ENCODE data around the gene VASN.
"Not testable (repeated sequence)": the region's sequence is repeated elsewhere in the genome, so short reads cannot be mapped to it uniquely, and the experiment has no call there.

Gene VASN

GRCh38 chr16:4386451-4386805 is 14.8 kb downstream of the VASN start:
- DNase-seq = no peak

- no peak for DNase-seq
These were observed 15.4 kb downstream of the VASN start for GRCh38 chr16:4386951-4387565.

- DNase-seq = no peak
These were observed 16.1 kb downstream of the VASN start for GRCh38 chr16:4387781-4388180.

GRCh38 chr16:4388271-4389021 is 16.8 kb downstream of the VASN start:
- DNase-seq = no peak

GRCh38 chr16:4389051-4389955 is 17.7 kb downstream of the VASN start:
- DNase-seq = no peak

GRCh38 chr16:4390266-4391260 is 18.9 kb downstream of the VASN start:
- DNase-seq = no peak

- no peak for DNase-seq
These were observed 20.2 kb downstream of the VASN start for GRCh38 chr16:4391631-4392381.

- no peak for DNase-seq
These were observed 21.0 kb downstream of the VASN start for GRCh38 chr16:4392382-4393239.

- no peak for DNase-seq
These were observed 21.6 kb downstream of the VASN start for GRCh38 chr16:4393240-4393600.

- not testable (repeated sequence) for DNase-seq
These were observed 22.2 kb downstream of the VASN start for GRCh38 chr16:4393850-4394249.

- no peak for DNase-seq
These were observed 23.5 kb downstream of the VASN start for GRCh38 chr16:4395055-4395726.

GRCh38 chr16:4399001-4399730 is 27.5 kb downstream of the VASN start:
- no peak for DNase-seq

- DNase-seq = no peak
These were observed 29.4 kb downstream of the VASN start for GRCh38 chr16:4401094-4401501.

- DNase-seq = no peak
These were observed 29.9 kb downstream of the VASN start for GRCh38 chr16:4401510-4401909.

GRCh38 chr16:4402439-4403132 is 30.9 kb downstream of the VASN start:
- DNase-seq = no peak

GRCh38 chr16:4403133-4403949 is 31.7 kb downstream of the VASN start:
- no peak for DNase-seq

- no peak for DNase-seq
These were observed 32.8 kb downstream of the VASN start for GRCh38 chr16:4404247-4404966.
